ENCODE data around the gene RBM24.
A peak's percentile ranks its signal among the peaks of the same experiment; 100 is the strongest.

The RBM24 gene

GRCh38 chr6:17281100-17281496 is at the start of gene RBM24:
Gene RBM24 (plus strand): TSS chr6:17281361. CDS start chr6:17281582, 221 bp downstream.
- peak; percentile 47 for DNase-seq (ENCODE audit: low read depth)
- peak within 1 kb of the TSS; percentile 68 for H3K4me3 ChIP-seq (ENCODE audit: low read depth, low read length)
- peak; percentile 45 for TF ChIP-seq CTCF (IDR thresholded peaks at IDR 0.05; ENCODE audit: control insufficient read depth, extremely low read depth, insufficient read depth)

GRCh38 chr6:17233531-17233930 is 47.6 kb upstream of the RBM24 start:
- DNase-seq (ENCODE audit: low read depth), result no peak
- no peak overlapping the region for H3K4me3 ChIP-seq (ENCODE audit: low read depth, low read length)
- TF ChIP-seq CTCF (IDR thresholded peaks at IDR 0.05; ENCODE audit: control insufficient read depth, extremely low read depth, insufficient read depth), result no peak

- no peak overlapping the region for H3K4me3 ChIP-seq (ENCODE audit: low read depth, low read length)
- TF ChIP-seq CTCF (IDR thresholded peaks at IDR 0.05; ENCODE audit: control insufficient read depth, extremely low read depth, insufficient read depth), result no peak
- DNase-seq (ENCODE audit: low read depth), result no peak
Measured at GRCh38 chr6:17237246-17237645, 43.9 kb upstream of the RBM24 start.

- no peak for TF ChIP-seq CTCF (IDR thresholded peaks at IDR 0.05; ENCODE audit: control insufficient read depth, extremely low read depth, insufficient read depth)
- peak; percentile 33 for DNase-seq (ENCODE audit: low read depth)
- H3K4me3 ChIP-seq (ENCODE audit: low read depth, low read length), result no peak overlapping the region
Measured at GRCh38 chr6:17239260-17239659, 41.9 kb upstream of the RBM24 start.

- no peak for DNase-seq (ENCODE audit: low read depth)
- no peak overlapping the region for H3K4me3 ChIP-seq (ENCODE audit: low read depth, low read length)
- TF ChIP-seq CTCF (IDR thresholded peaks at IDR 0.05; ENCODE audit: control insufficient read depth, extremely low read depth, insufficient read depth), result no peak
Measured at GRCh38 chr6:17240803-17241500, 40.2 kb upstream of the RBM24 start.

GRCh38 chr6:17242087-17242486 is 39.1 kb upstream of the RBM24 start:
- TF ChIP-seq CTCF (IDR thresholded peaks at IDR 0.05; ENCODE audit: control insufficient read depth, extremely low read depth, insufficient read depth), result no peak
- no peak for DNase-seq (ENCODE audit: low read depth)

GRCh38 chr6:17250237-17250636 is 30.9 kb upstream of the RBM24 start:
- no peak for DNase-seq (ENCODE audit: low read depth)
- no peak overlapping the region for H3K4me3 ChIP-seq (ENCODE audit: low read depth, low read length)
- TF ChIP-seq CTCF (IDR thresholded peaks at IDR 0.05; ENCODE audit: control insufficient read depth, extremely low read depth, insufficient read depth), result no peak

More at GRCh38 chr6:17242087-17242486, 39.1 kb upstream of the RBM24 start:
- H3K4me3 ChIP-seq (ENCODE audit: low read depth, low read length), result no peak overlapping the region
